ENCODE data around the gene ADCY2. TPM values are rescaled to one million over a fixed set of nuclear protein-coding genes. Genes with fewer than 3 reads are reported as not detected.

ADCY2 gene
- total RNA-seq, 1 experiment from 2014 or later = 0.34 TPM

- POLR2A ChIA-PET (ENCODE audit: low non-redundant PET) = no interaction called here
- peaks cover 11% of the 10 kb centered on the region for H3K27me3 ChIP-seq (replicated peaks; ENCODE audit: insufficient read depth, low read depth, low read length, poor library complexity)
- CTCF ChIA-PET = interaction anchor here (0.6 to 0.7 kb wide), 2 partner anchors 472 to 610 kb away, joined by 3 to 12 read pairs; no protein-coding TSS in a partner anchor
- no peaks in the 10 kb centered on the region for H3K36me3 ChIP-seq (ENCODE audit: insufficient read depth, low read length, poor library complexity, severe bottlenecking)
- H3K4me3 ChIP-seq (ENCODE audit: low read depth, low read length, poor library complexity, severe bottlenecking) = peak within 1 kb of the TSS; percentile 41
- peak; percentile 25 for DNase-seq (ENCODE audit: low spot score)
- H3K27ac ChIP-seq (ENCODE audit: low read depth, low read length, poor library complexity, severe bottlenecking) = no peak within 1 kb of the TSS
- no TSS peak for BruUV-seq (replicated peaks)
- no peaks in the 10 kb centered on the region for H3K9me3 ChIP-seq (ENCODE audit: low read depth, low read length, poor library complexity, severe bottlenecking)
- intact Hi-C loops (cut with micrococcal nuclease; ENCODE audit: unreplicated experiment) = loop anchor here (10.0 kb wide), 1 partner anchor 456 kb away; the partner anchor contains the start of gene ADCY2
- peaks cover 3% of the 10 kb centered on the region for H3K4me1 ChIP-seq (ENCODE audit: insufficient read depth, low read length, poor library complexity, severe bottlenecking)
- TF ChIP-seq EZH2 (IDR thresholded peaks at IDR 0.05; ENCODE audit: borderline replicate concordance, low read depth, low read length, poor library complexity, severe bottlenecking) (no peak), CTCF (conservative IDR thresholded peaks at IDR 0.05; ENCODE audit: low read depth, low read length) (no peak)
These were observed 454.7 kb downstream of the ADCY2 start, which contains the start of gene CFAP90 for GRCh38 chr5:7850395-7851239. TSS of gene CFAP90 (minus strand) at chr5:7851133. CDS start at chr5:7851021, 112 bp downstream.

- no peak for DNase-seq (ENCODE audit: low spot score)
- Histone ChIP-seq H3K9me3 (ENCODE audit: low read depth, low read length, poor library complexity, severe bottlenecking) (no peaks in the 10 kb centered on the region), H3K36me3 (ENCODE audit: insufficient read depth, low read length, poor library complexity, severe bottlenecking) (no peaks in the 10 kb centered on the region), H3K27ac (ENCODE audit: low read depth, low read length, poor library complexity, severe bottlenecking) (no peak overlapping the region), H3K4me1 (ENCODE audit: insufficient read depth, low read length, poor library complexity, severe bottlenecking) (no peaks in the 10 kb centered on the region), H3K27me3 (replicated peaks; ENCODE audit: insufficient read depth, low read depth, low read length, poor library complexity) (peaks cover 11% of the 10 kb centered on the region), H3K4me3 (ENCODE audit: low read depth, low read length, poor library complexity, severe bottlenecking) (peak overlapping the region; percentile 41)
- ChIA-PET CTCF (no interaction called here), POLR2A (ENCODE audit: low non-redundant PET) (no interaction called here)
- intact Hi-C loops (cut with micrococcal nuclease; ENCODE audit: unreplicated experiment) = loop anchor here (10.0 kb wide), 1 partner anchor 456 kb away; the partner anchor contains the start of gene ADCY2
- BruUV-seq (replicated peaks) = no TSS peak
- TF ChIP-seq EZH2 (IDR thresholded peaks at IDR 0.05; ENCODE audit: borderline replicate concordance, low read depth, low read length, poor library complexity, severe bottlenecking) = no peak
- TF ChIP-seq CTCF (conservative IDR thresholded peaks at IDR 0.05; ENCODE audit: low read depth, low read length) = no peak
These were observed 455.3 kb downstream of the ADCY2 start for GRCh38 chr5:7851240-7851592.

GRCh38 chr5:7851617-7852289 is 455.8 kb downstream of the ADCY2 start:
- H3K36me3 ChIP-seq (ENCODE audit: insufficient read depth, low read length, poor library complexity, severe bottlenecking) = no peaks in the 10 kb centered on the region
- BruUV-seq (replicated peaks) = no TSS peak
- H3K27ac ChIP-seq (ENCODE audit: low read depth, low read length, poor library complexity, severe bottlenecking) = no peak overlapping the region
- no peaks in the 10 kb centered on the region for H3K4me1 ChIP-seq (ENCODE audit: insufficient read depth, low read length, poor library complexity, severe bottlenecking)
- TF ChIP-seq CTCF (conservative IDR thresholded peaks at IDR 0.05; ENCODE audit: low read depth, low read length) (no peak), EZH2 (IDR thresholded peaks at IDR 0.05; ENCODE audit: borderline replicate concordance, low read depth, low read length, poor library complexity, severe bottlenecking) (no peak)
- H3K4me3 ChIP-seq (ENCODE audit: low read depth, low read length, poor library complexity, severe bottlenecking) = no peak overlapping the region
- no peaks in the 10 kb centered on the region for H3K9me3 ChIP-seq (ENCODE audit: low read depth, low read length, poor library complexity, severe bottlenecking)
- intact Hi-C loops (cut with micrococcal nuclease; ENCODE audit: unreplicated experiment) = loop anchor here (10.0 kb wide), 1 partner anchor 457 kb away; the partner anchor contains the start of gene ADCY2
- ChIA-PET POLR2A (ENCODE audit: low non-redundant PET) (no interaction called here), CTCF (no interaction called here)
- no peak for DNase-seq (ENCODE audit: low spot score)
- H3K27me3 ChIP-seq (replicated peaks; ENCODE audit: insufficient read depth, low read depth, low read length, poor library complexity) = peaks cover 11% of the 10 kb centered on the region
